Endothelial cell of umbilical vein (primary cell): ENCODE measurements around the gene DLX3. TPM values are rescaled to one million over a fixed set of nuclear protein-coding genes. Genes with fewer than 3 reads are reported as not detected.

Experiments
- BruUV-seq: library from RNA; stranded (reverse); fragments of 400-500 nt; replicated peaks from 2 replicates; lab custom pipeline; 2021; lab: Mats Ljungman, UMichigan
- CTCF ChIA-PET: fragments of 300-600, 350-600 bp; sonication (Branson Sonifier 250); formaldehyde crosslinking; loops from one replicate; lab custom pipeline; 2021; ENCODE audit warnings: antibody characterized with exemption, inconsistent platforms; lab: Charles Lee
- POLR2A ChIA-PET: fragments of 300-600, 350-600 bp; sonication (Branson Sonifier 250); formaldehyde crosslinking; loops from one replicate; lab custom pipeline; 2021; ENCODE audit warnings: antibody characterized with exemption, inconsistent platforms; lab: Charles Lee
- DNase-seq: peaks from one replicate; pipeline ENCODE4 v3.0.0-alpha.2; 2011; ENCODE audit warnings: low read depth, low spot score
- FAIRE-seq: peaks from 2 replicates; lab custom pipeline; 2011; peaks lifted over from hg19 to GRCh38; lab: Jason Lieb, UNC
- H2AFZ ChIP-seq: 2 replicates; pipeline ENCODE4 v1.6.0; 2012; ENCODE audit warnings: low read depth, low read length, control low read depth, inconsistent platforms
- H3K27ac ChIP-seq: 2 replicates; pipeline ENCODE4 v1.5.1; 2011; ENCODE audit warnings: low read depth, mild to moderate bottlenecking, control low read depth, low read length, moderate library complexity; ENCODE audit not compliant: insufficient read depth
- H3K27me3 ChIP-seq, 2 experiments: 2 replicates each; pipeline versions ENCODE4 v1.6.0 to v1.6.1; 2011; ENCODE audit warnings: low read length in 2 of 2, mixed read lengths in 1 of 2; ENCODE audit not compliant: control insufficient read depth in 2 of 2, insufficient read depth in 2 of 2
- H3K36me3 ChIP-seq, 2 experiments: 2 replicates in 1 of 2; 3 replicates in 1 of 2; pipeline ENCODE4 v1.5.1; 2011; ENCODE audit warnings: low read length in 2 of 2, mild to moderate bottlenecking in 1 of 2, moderate library complexity in 1 of 2; ENCODE audit not compliant: control insufficient read depth in 2 of 2, insufficient read depth in 2 of 2; ENCODE audit errors: extremely low read depth in 1 of 2
- H3K4me1 ChIP-seq: 3 replicates; pipeline ENCODE4 v1.5.1; 2011; ENCODE audit warnings: mild to moderate bottlenecking, low read length; ENCODE audit not compliant: control insufficient read depth, insufficient read depth; ENCODE audit errors: extremely low read depth
- H3K4me2 ChIP-seq: 2 replicates; pipeline ENCODE4 v1.6.1; 2011; ENCODE audit warnings: low read length, control low read depth, mixed read lengths; ENCODE audit not compliant: insufficient read depth
- H3K4me3 ChIP-seq, 3 experiments: fragments of 200-600 bp in 1 of 3; sonication (generic), shearing (Covaris generic) in 1 of 3; replicated peaks in 1 of 3; 2 replicates each; pipeline ENCODE4 v1.5.1; 2011 to 2016; ENCODE audit warnings: control low read depth in 3 of 3, low read length in 3 of 3, mild to moderate bottlenecking in 2 of 3, inconsistent platforms in 1 of 3, low read depth in 1 of 3, moderate library complexity in 1 of 3; ENCODE audit not compliant: insufficient read depth in 1 of 3
- H3K79me2 ChIP-seq: 2 replicates; pipeline ENCODE4 v1.6.0; 2012; ENCODE audit warnings: low read length, inconsistent platforms; ENCODE audit not compliant: control insufficient read depth, insufficient read depth
- H3K9ac ChIP-seq: replicated peaks from 2 replicates; pipeline ENCODE3; 2011; ENCODE audit warnings: low read length, control low read depth; ENCODE audit not compliant: insufficient read depth; ENCODE audit errors: extremely low read depth
- H3K9me1 ChIP-seq: replicated peaks from 3 replicates; pipeline ENCODE4 v1.6.0; 2011; ENCODE audit warnings: mild to moderate bottlenecking, low read length; ENCODE audit not compliant: control insufficient read depth, insufficient read depth; ENCODE audit errors: extremely low read depth
- H3K9me3 ChIP-seq: replicated peaks from 2 replicates; pipeline ENCODE4 v1.5.1; 2012; ENCODE audit warnings: low read length, inconsistent platforms; ENCODE audit not compliant: control insufficient read depth, insufficient read depth
- H4K20me1 ChIP-seq: replicated peaks from 2 replicates; pipeline ENCODE3; 2011; ENCODE audit warnings: mild to moderate bottlenecking, low read length; ENCODE audit not compliant: control insufficient read depth, insufficient read depth; ENCODE audit errors: extremely low read depth
- CTCF ChIP-seq, 2 donors: IDR thresholded peaks; 1 replicate in 1 of 2; 2 replicates in 1 of 2; pipeline ENCODE4 v1.5.1; 2011; ENCODE audit warnings: low read length in 2 of 2, mild to moderate bottlenecking in 2 of 2, moderate library complexity in 2 of 2, control low read depth in 1 of 2, inconsistent platforms in 1 of 2, low read depth in 1 of 2; ENCODE audit not compliant: insufficient read depth in 1 of 2; ENCODE audit errors: extremely low read depth in 1 of 2
- EZH2 ChIP-seq: IDR thresholded peaks from 2 replicates; pipeline ENCODE4 v1.6.1; 2012; ENCODE audit warnings: borderline replicate concordance, low read depth, mild to moderate bottlenecking, moderate library complexity, low read length, inconsistent platforms; ENCODE audit not compliant: severe bottlenecking
- FOS ChIP-seq: IDR thresholded peaks from 2 replicates; pipeline ENCODE4 v1.6.1; 2011; ENCODE audit warnings: mild to moderate bottlenecking, low read length, moderate library complexity, borderline replicate concordance; ENCODE audit not compliant: insufficient read depth
- GATA2 ChIP-seq: IDR thresholded peaks from 2 replicates; pipeline ENCODE4 v1.7.0; 2011; ENCODE audit warnings: low read depth, mild to moderate bottlenecking, moderate library complexity, mixed read lengths, low read length; ENCODE audit not compliant: insufficient read length, insufficient read depth
- JUN ChIP-seq: IDR thresholded peaks from 2 replicates; pipeline ENCODE4 v1.6.1; 2011; ENCODE audit warnings: borderline replicate concordance, low read depth; ENCODE audit not compliant: insufficient read length, insufficient read depth
- MAX ChIP-seq: IDR thresholded peaks from 2 replicates; pipeline ENCODE4 v1.6.1; 2011; ENCODE audit not compliant: insufficient read depth, insufficient read length
- MYC ChIP-seq: IDR thresholded peaks from one replicate; pipeline ENCODE4 v1.6.1; 2011; ENCODE audit warnings: mild to moderate bottlenecking, low read depth, low read length
- POLR2AphosphoS5 ChIP-seq: IDR thresholded peaks from 2 replicates; pipeline ENCODE4 v1.6.1; 2012; ENCODE audit warnings: low read depth, mild to moderate bottlenecking, control low read depth, low read length, moderate library complexity; ENCODE audit not compliant: insufficient read depth
- dilution Hi-C: fragments of 300-500 bp; cut with MboI; formaldehyde crosslinking; loops from one replicate; pipeline ENCODE4 v1.15.0; 2019; ENCODE audit warnings: low sequenced_read_pairs; ENCODE audit not compliant: extremely low pct_ligation_motif_present
- intact Hi-C: fragments of 100-400 bp; cut with micrococcal nuclease; formaldehyde crosslinking; loops from one replicate; pipeline ENCODE4 v1.10.0; 2022
- polyA plus RNA-seq, 4 experiments: library from polyadenylated mRNA; depleted of rRNA in 3 of 4; stranded (reverse) in 3 of 4; unstranded in 1 of 4; fragments of >200 nt; gene quantifications; 2 replicates each; pipeline versions ENCODE4 v1.2.1 to v1.2.3, GENCODE V29; 2011 to 2012; ENCODE audit warnings: missing spikeins in 1 of 4
- total RNA-seq: library from RNA; stranded (reverse); gene quantifications from 2 replicates; pipeline ENCODE4 v1.2.3, GENCODE V29; 2021

DLX3 gene
- total and polyA plus RNA-seq, 2 donors (not counting 3 experiments of a cell fraction or from before 2014, with no cell fraction given), result not detected

GRCh38 chr17:49963626-49964302, 31.3 kb downstream of the DLX3 start:
- H3K79me2 ChIP-seq, result no peaks in the 10 kb centered on the region
- ChIA-PET POLR2A (no interaction called here), CTCF (no interaction called here)
- DNase-seq, result no peak
- TF ChIP-seq JUN (no peak), MYC (no peak), GATA2 (no peak), CTCF (IDR thresholded peaks at IDR 0.05; ENCODE audit: extremely low read depth in 1 of 2, insufficient read depth in 1 of 2, low read depth in 1 of 2, low read length in 2 of 2) (no peak), FOS (no peak), MAX (no peak), EZH2 (no peak), POLR2AphosphoS5 (no peak)
- no peaks in the 10 kb centered on the region for H4K20me1 ChIP-seq
- intact Hi-C loops, result no loop called here
- H3K4me3 ChIP-seq, result no peak overlapping the region
- dilution Hi-C loops, result no loop called here
- no peaks in the 10 kb centered on the region for H3K36me3 ChIP-seq
- H3K9me1 ChIP-seq, result no peaks in the 10 kb centered on the region
- peaks cover 67% of the 10 kb centered on the region in 2 experiments for H3K27me3 ChIP-seq
- no peak overlapping the region for H3K27ac ChIP-seq
- H3K4me1 ChIP-seq, result no peaks in the 10 kb centered on the region
- FAIRE-seq, result no peak
- no peaks in the 10 kb centered on the region for H3K9me3 ChIP-seq
- BruUV-seq, result no TSS peak
- H2AFZ ChIP-seq, result no peak overlapping the region
- no peak overlapping the region for H3K9ac ChIP-seq
- H3K4me2 ChIP-seq, result no peak overlapping the region
